Kasumi-1 (cell line): Measurements from ENCODE around the gene LRRC59.
A peak's percentile ranks its signal among the peaks of the same experiment; 100 is the strongest.

ENCODE experiments used
- DNase-seq, 2 experiments: peaks; one replicate each; lab custom pipeline; 2025; lab: John Stamatoyannopoulos, UW

LRRC59 gene

GRCh38 chr17:50361561-50362480, 35.5 kb downstream of the LRRC59 start:
- peak; percentile 91 to 95 for DNase-seq

GRCh38 chr17:50360486-50361115, 36.7 kb downstream of the LRRC59 start:
- DNase-seq: no peak

DNA sequence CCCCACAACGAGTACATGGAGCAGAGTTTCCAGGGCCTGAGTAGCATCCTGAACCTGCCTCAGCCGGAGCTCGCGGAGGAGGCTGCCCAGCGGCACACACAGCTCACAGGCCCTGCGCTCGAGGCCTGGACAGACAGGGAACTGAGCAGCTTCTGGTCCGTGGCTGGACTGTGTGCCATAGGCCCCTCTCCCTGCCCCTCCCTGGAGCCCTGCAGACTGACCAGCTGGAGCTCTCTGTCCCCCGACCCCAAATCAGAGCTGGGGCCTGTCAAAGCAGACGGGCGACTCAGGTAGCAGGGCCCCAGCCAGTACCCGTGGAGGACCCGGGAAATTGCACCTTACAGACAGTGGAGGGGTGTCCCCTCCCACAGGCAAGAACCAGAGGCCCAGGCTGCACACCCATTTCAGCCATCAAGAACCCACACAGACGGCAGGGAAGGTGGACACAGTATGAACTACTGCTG, 37.3 kb downstream of the LRRC59 start:
- DNase-seq: no peak

DNA sequence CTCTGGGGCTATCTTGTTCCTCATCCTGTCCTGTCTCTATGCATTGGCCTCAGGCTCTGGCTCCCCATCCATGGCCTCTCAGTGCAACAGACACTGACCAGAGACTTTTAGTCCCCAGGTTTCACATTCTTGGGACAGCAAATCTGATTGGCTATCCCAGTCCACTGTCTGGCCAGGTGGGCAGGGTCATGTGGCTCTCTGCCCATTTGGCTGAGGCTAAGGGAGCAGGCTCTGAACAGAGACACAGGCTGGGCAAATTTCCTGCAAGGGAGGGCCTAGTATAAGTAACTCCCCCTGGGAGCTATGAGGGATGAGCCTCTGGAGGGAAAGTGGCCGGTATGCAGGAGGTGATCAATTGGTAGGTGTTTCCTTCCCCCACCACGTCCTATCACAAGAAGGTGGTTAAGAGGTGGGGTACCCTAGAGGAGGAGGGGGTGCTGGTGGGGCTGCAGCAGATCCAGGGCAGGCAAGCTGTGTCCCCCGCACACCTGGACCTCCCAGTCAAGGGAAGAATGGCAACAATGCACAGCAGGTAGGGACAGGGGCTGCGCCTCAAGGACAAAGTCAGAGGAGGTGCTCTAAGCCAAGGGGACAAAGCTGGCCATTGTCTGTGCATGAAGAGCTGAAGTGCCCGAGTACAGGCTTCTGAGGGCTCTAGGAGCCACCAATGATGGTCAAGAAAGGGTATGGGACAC, 38.2 kb downstream of the LRRC59 start:
- no peak for DNase-seq

- DNase-seq: no peak
Observed at GRCh38 chr17:50358177-50358576, 39.1 kb downstream of the LRRC59 start.

DNA sequence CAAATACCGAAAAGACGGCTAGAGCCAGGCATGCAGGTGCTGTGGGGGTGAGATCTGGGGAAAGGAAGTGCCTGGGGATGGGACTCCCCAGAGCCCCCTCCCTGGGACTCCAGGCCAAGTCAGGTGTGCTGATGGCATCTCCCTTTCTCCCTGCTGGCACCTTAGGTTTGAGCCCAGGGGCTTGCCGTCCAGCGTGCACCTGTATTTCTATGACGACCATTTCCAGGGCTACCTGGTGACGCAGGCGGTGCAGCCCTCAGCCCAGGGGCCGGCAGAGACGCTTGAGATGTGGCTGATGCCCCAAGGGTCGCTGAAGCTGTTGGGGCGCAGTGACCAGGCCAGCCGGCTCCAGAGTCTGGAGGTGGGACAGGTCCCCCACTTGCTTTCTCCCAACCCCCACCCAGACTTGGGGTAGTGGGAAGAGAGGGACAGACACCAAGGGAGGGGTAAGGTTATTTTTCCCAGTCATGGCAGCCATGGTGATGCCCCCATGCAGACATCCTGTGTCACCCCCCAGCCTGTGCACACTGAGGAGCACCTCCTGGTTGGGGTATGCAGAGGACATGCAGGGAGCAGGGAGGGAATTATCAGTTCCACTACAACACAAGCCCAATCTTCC, 40.3 kb downstream of the LRRC59 start:
- DNase-seq: no peak

DNA sequence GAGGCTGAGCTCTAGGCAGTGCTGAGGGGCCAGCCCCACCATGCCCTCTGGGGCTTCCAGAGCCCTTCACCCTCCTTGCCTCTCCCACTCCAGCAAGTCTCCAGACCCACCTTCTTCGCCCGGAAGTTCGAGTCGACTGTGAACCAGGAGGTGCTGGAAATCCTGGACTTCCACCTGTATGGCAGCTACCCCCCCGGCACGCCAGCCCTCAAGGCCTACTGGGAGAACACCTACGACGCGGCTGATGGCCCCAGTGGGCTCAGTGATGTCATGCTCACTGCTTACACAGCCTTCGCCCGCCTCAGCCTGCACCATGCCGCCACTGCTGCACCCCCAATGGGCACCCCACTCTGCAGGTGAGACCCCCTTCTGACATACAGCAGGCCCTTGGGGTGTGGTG, 40.9 kb downstream of the LRRC59 start:
- no peak for DNase-seq

- no peak for DNase-seq
Observed at GRCh38 chr17:50355701-50356341, 41.5 kb downstream of the LRRC59 start.

DNA sequence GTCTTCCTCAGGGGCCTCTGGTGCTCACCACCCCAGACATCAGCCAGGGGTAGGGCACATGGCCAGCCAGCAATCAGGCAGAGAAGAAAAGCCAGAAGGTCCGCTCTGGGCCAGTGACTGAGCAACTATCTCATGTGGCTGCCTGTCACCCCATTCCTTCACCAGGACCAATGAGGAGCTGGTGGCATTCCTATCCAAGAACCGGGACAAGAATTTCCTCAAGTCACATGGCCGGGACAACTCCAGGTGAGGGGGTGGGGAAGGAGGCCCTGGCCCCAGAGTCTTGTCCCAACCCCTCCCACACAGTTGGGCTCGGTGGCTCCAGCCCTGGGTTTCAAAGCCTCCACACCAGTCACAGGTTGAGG, 42.0 kb downstream of the LRRC59 start:
- DNase-seq: no peak

GRCh38 chr17:50354776-50355175, 42.5 kb downstream of the LRRC59 start:
- DNase-seq: no peak

GRCh38 chr17:50354198-50354597, 43.1 kb downstream of the LRRC59 start:
- no peak for DNase-seq

DNA sequence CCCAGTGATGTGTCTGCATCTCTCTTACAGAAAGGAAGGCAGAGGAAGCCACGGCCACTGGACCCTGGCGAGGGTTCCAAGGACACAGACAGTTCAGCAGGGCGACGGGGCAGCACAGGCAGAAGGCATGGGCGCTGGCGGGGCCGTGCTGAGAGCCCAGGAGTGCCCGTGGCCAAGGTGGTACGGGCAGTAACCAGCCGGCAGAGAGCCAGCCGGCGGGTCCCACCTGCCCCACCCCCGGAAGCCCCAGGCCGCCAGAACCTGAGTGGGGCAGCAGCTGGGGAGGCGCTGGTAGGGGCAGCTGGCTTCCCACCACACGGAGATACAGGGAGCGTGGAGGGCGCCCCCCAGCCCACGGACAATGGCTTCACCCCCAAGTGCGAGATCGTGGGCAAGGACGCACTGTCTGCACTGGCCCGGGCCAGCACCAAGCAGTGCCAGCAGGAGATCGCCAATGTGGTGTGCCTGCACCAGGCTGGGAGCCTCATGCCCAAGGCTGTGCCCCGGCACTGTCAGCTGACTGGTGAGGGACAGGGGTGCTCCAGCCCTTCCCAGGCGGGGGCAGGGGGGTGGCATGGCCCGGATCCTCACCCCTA, 43.6 kb downstream of the LRRC59 start:
- DNase-seq: no peak

DNA sequence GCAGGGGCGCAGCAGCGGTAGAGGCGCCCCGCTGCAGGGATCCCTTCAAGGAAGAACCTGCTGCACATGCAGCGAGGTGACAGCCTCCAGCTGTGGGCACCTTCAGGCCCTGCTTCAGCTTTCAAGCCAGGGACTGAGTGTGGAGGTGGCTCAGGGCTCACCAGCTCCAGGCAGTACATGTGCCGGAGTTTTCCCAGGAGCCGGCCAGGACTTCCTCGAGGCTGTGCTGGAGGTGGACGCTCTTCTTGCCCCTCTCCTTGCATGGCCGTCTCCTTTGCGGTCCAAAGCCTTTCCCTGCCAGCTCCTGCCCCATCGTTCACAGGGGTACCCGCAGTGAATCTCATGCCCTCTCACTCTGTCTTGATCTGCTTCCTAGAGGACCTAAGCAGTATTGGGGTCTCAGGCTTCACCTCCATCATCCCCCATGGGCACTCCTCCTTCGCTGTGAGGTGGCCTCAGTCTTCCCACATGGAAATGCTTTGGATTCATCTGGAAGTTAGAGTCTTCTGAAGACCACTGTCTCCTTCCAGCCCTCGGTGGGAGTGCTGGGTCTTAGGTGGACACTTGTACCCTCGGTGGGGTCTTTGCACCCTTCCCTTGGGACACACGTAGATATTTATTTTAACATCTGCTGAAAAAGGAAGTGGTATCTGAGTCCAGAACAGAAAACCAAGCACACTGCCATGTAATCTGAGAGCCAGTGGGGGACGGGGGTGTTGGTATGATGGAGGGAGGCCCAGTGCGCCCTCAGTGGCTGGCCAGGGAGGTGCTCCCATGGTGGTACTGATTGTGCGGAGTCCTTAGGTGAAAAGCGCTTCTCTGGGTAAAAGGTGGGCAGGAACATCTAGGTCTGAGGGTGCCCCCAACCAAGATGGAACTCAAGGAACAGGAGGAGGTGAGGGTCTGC, 44.4 kb downstream of the LRRC59 start:
- DNase-seq: peak; percentile 31 to 42

DNA sequence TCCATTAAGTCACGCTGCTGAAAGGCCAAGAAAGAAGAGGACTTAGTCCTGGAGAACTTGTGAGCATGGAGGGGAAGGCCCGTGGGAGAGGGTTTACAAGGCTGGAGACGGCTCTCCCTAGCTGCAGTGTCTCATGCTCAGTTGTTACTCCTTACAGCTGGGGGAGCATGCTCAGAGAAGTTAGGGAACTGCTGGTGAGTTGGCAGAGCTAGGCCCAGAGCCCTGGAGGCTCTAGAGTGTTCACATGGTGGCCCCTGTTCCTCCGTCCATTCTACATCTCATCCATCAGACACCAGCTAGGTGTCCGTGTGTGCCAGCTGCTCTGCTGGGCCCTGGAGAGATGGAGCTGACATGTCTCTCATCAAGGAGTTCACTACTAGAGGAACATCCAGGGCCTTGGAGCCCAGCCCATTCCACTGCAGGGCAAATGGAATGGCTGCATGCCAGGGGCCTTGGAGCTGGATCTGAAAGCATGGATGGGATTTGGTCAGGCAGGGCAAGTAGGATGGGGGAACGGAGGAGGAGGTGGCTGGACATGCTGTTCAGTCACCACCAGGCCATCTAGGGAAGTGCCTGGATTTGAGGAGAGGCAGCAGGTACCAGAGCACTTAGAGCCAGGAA, 45.1 kb downstream of the LRRC59 start:
- DNase-seq: no peak

GRCh38 chr17:50350733-50351132, 46.6 kb downstream of the LRRC59 start:
- no peak for DNase-seq

DNA sequence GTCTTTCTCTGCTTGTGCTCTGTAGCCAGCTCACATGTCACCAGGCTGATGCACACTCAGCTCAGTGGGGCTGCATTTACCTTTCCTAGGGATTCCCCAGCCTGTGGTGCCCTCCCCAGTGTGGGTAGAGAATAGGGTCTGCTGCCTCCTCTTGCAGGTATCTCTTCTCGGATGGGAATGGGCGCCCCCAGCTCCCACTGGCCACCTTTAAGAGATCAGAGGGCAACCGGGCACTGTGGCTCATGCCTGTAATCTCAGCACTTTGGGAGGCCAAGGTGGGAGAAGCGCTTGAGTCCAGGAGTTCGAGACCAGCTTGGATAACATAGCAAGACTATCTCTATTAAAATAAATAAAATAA, 48.1 kb downstream of the LRRC59 start:
- no peak for DNase-seq

DNA sequence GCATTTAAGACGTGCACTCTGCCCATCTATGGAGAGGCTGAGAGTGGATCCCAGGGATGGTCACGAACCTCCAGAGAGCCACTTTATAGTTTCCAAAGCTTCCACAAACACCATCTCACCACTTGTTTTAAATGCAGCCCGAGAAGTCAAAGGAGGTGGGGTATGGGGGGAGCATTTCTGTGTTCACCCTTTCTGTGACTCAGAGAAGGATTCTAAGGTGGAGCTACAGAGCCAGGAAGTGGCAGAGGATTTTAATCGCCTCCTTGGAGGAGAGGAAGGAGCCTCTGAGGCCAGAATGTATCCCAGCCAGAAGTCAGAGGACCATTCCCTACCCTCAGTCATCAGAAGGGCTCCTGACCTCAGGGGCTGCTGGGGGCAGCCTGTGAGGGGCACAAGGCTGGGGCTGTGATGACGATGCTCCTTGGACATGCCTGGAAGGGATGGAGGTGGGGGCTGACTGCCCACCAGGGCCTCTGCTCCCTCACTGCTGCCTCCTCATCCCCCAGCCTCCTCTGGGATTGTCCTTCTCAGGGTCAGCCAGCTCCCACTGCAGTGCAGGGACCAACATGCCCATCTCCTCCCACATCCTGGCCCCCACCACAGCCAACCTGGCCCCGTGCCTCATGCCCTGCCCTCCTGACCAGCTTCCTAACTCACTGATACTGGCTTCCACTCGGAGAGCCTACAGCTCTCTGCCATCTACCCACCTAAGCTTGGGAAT, 48.6 kb downstream of the LRRC59 start:
- no peak for DNase-seq

DNA sequence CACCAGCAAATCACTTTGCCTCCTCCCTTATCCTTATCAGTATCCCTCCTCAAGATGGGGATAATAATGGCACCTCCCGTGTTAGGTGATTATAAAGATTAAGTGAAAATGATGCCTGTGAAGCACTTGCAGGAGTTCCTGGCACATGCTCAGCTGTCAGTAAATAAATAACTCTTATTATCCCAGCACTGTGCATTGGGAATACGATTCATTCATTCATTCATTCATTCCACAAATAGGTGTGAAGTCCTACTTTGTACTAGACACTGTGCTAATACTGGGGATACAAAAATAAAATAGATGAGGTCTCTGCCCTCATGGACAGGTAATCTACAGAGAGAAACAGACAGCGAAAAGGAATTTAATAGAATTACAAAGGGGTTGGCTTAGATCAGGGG, 49.4 kb downstream of the LRRC59 start:
- no peak for DNase-seq
